Activated CD4-positive, alpha-beta T cell treated with anti-CD3 and anti-CD28 coated beads for 4 hours (primary cell): Measurements from ENCODE around the gene ALMS1.
"Not testable (repeated sequence)": the region's sequence is repeated elsewhere in the genome, so short reads cannot be mapped to it uniquely, and the experiment has no call there.

Experiments
- DNase-seq, 2 donors: peaks; one replicate each; pipeline ENCODE4 v3.0.0-alpha.2; 2020

Gene ALMS1

DNA sequence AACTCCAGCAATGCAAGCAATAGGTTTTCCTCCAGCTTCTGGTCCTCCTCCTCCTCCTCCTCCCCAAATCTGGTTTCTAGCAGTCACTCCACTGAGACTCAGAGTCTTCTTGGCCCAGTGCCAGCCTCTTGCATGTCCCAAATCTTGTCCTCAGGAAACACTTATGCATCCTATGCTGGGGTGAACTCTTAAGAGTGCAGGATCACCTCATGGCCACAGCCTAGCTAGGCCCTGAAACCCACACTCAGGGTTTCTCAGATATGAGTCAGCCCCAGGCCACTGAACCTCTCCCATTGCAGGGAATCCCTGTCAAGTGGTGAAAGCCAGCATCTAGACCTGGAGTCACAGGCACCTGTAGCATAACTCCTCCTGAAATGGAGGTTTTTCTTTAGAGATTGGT is 238.4 kb downstream of the ALMS1 start:
- not testable (repeated sequence) for DNase-seq

DNA sequence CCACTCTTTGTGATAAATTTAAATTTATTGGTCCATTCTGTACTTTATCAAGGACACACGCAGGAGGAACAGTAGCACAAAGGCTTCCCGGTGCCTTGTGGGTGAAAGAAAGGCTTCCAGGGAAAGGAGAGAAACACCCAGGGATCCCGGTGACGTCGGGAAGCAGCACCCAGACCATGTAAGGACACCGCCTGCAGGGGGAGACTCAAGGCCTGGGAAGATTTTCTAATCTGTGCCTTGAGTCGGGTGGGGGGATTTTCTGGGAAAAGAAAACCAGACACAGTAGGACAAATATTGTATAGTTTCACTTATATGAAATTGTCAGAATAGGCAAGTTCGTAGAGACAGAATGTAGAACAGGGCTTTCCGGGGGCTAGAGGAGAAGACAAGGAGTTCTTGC is 239.0 kb downstream of the ALMS1 start:
- DNase-seq, result not testable (repeated sequence)

DNA sequence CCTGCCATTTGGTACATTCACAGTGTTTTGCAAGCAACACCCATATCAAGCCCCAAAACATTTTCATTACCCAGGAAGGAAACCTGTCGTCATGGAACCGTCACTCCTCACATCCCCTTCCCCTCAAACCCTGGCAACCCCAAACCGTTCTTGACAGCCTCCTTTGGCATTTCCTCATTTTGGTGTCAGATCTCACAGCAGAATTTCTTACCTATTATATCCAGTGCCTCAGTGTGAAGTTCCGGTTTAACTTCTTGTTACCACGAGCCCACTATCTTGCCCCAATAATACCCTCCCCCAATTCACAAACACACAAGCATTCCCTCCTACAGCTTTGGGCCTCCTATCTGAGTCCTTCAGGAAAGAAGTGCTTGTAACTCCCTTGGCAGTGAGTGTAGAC is 240.6 kb downstream of the ALMS1 start:
- not testable (repeated sequence) for DNase-seq

DNA sequence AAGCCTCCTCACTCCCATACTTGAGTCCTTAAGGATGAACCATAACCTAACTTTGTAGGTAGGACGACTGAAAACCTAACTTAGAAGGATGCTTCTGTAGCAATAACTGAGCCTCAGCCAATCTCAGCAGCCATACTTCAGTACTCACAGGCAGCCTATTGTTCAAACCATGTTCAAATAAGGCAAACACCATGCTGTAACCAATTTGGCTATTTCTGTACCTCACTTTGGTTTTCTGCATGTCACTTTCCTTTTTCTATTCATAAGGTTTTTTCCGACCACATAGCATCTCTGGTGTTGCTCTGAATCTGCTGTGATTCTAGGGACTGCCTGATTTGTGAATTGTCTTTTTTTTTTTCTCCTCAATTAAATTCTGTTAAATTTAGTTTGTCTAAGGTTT is 242.9 kb downstream of the ALMS1 start:
- DNase-seq, result not testable (repeated sequence)

DNA sequence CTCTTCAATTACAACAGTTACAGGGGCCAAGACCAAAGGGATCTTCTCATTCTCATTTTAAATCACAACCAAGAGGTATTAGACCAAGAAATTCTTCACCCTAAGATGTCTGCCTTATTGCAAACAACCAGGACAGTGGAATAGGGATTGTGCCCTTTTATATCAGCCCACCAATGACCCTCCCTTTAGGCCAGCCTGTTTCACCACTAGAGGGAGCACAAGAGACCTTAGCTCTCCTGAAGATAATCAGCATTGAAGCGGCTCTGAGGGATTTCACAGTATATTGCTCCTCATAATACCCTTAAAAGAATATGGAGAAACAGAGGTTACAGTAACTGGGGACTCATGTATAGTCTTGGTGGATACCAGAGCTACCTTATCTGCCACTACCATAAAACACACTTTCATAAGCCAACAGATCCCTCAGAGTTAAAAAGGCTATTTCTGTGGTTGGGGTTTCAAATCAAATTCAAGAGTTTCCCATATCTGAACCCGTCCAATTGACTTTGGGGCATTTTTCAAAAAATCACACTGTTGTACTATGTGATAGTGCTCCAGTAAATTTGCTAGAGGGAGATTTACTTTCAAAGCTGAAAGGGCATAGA is 245.1 kb downstream of the ALMS1 start:
- DNase-seq, result not testable (repeated sequence)

DNA sequence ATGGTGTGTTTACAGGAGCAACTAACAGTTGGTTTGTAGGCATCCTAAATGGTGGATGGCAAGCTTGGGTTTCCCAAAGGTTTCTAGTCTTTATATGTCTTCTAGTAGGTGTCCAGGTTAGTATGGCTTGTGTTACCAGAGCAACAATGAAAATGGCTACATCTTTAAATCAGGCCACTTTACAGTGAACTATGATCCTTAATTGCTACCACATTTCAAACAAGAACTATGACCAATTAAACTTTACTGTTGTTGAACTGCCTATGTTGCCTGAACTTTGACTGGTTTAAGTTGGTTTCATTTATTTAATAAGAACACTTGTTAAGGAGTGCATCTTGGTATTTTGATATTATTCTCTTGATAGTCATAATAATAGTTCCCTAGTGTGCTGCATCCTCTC is 251.3 kb downstream of the ALMS1 start:
- DNase-seq, result not testable (repeated sequence)

DNA sequence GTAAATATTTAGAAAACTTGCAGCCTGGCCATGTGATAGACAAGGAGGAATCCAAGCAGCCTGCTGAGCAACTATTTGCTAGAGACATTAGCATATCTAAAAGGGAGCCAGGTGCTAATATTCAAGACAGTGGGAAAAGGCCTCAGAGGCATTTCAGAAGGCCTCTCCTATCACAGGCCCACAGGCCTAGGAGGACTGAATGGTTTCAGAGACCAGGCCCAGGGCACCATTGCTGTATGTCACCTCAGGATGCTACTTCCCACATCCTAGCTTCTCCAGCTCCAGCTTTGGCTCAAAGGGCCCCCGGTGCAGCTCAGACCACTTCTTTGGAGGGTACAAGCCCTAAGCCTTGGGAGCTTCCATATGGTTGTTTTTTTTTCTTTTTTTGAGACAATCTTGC is 252.8 kb downstream of the ALMS1 start:
- no peak for DNase-seq

DNA sequence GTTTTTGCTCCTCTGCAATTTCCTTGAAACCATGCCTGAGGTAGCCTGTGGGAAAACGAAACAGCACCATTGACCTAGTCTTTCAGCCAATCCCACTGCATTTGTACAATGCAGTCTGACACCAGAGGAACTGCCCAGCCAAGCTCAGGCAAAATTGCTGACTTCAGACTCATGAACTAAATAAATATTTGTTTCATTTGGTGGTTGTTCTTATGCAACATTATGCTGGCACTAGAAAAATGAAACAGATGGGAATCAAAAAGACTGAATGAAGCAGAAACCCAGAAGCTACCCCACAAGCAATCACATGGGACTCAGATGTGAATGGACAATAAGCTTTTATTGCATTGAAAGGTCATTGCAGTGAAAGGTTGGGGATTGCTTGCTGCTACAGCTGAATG is 254.9 kb downstream of the ALMS1 start:
- DNase-seq, result no peak

DNA sequence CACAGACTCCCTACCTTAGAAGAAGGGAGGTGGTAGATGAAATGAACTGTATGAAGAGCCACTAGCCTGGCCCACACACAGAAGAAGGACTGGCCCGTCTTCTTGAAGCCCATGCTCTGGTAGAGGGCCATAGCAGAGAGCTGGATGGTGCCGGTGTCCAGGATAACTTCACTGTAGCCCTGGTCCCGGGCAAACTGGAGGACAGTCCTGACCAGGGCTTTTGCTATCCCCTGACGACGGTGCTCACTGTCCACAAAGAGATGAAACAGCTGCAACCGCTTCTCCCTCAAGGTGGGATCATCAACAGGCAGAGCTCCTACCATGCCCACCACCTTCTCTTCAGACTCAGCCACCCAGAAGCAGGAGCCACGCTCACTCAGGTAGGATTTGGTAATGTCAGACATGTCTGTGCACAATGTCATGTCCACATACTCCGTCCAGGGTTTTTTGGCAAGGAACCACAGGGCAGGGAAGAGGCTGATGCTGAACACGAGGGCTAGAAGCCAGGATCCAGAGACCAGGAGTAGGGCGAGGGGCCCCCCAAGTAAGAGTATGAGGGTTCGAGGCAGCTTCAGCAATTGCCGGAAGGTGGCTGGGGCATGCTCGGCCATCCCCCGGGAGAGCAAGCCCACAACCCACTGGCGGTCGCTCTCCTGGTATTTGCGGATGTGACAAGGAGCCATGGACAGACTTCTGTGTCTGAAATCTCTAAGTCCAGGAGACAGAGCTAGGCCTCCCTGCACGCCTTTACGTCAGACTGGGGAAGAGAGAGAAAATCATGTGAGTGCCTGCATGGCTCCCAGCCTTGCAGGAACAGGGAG is 255.5 kb downstream of the ALMS1 start:
- no peak for DNase-seq

DNA sequence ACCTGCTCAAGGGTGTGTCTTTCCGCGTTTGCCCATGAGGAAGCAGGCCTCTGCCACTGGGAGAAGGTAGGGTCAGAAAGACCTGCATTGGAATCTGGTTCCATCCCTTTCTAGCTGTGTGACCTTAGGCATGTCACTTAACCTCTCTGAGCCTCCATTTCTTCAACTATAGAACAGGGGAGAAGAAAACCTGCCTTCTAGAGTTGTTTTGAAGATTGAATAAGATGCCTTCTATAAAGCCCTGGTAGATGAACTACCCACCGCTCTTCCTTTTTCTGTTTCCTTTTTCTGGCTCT is 256.1 kb downstream of the ALMS1 start:
- DNase-seq, result no peak

DNA sequence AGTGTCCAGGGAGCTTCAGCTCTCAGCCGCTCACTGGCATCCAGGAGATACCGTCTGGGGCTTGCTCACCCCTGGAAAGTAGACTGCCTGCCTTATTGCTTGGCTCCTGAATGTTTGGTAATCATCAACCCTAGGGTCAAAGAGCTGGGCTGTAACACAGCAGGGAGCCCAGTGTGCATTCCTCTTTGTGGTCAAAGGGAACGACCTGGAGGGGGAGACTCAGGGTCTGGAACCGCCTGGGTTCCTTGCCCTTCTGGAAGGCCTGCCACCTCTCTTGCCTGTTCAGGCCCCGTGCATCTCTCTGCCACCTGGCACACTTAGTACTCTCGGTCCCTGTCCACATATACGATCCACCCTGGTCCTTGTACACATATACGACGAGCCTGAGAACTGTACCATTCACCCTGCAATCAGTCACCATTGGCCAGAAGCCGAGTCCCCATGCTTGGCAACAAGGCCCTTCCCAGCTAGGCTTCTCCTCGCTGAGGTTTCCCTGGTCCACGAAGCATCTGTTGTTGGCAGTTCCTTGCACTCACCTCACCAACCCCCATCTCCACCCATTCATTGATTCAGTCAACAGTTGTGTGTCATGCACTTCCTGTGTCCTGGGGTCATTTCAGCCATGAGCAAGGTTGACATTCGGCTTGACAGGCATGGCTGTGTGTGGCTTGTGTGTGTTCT is 256.8 kb downstream of the ALMS1 start, which contains the start of gene NAT8:
TSS of gene NAT8 (minus strand) at position 85 of the 681 bp plus-strand sequence. CDS start 794 bp downstream, outside the sequence.
- DNase-seq, result no peak

DNA sequence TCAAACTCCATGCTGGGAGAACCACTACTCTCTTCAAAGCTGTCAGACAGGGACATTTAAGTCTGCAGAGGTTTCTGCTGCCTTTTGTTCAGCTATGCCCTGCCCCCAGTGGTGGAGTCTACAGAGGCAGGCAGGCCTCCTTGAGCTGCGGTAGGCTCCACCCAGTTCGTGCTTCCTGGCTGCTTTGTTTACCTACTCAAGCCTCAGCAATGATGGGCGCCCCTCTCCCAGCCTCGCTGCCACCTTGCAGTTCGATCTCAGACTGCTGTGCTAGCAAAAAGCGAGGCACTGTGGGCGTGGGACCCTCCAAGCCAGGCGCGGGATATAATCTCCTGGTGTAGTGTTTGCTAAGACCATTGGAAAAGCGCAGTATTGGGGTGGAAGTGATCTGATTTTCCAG is 262.1 kb downstream of the ALMS1 start:
- DNase-seq, result not testable (repeated sequence)

DNA sequence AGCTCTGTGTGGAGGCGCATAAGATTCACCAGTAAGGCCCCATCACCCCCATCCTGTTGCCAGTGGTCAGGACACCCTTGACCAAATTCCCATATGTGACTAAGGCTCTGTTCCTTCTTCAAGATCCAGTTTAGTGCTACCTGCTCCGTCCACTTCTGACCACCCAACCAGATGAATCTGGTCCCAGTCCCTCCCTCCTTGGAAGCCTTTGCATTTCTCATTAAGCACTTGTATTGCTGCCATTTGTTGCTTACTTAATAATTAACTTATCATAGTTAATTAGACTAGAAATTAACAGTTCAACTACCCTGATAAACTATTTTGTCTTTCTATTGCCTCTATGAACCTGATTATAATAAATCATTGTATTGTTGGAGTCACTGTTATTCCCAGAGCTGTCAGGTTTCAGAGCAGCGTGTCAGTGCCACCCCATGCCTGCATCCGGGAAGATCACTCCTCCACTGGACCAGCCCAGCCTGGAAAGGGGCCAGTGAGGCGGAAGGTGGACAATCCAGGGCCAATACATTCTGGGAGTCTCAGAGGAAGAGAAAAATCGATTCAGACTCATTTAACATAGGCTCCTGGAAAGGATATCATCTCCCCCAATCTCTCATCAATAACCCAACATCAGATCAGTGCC is 266.1 kb downstream of the ALMS1 start:
- DNase-seq, result no peak

DNA sequence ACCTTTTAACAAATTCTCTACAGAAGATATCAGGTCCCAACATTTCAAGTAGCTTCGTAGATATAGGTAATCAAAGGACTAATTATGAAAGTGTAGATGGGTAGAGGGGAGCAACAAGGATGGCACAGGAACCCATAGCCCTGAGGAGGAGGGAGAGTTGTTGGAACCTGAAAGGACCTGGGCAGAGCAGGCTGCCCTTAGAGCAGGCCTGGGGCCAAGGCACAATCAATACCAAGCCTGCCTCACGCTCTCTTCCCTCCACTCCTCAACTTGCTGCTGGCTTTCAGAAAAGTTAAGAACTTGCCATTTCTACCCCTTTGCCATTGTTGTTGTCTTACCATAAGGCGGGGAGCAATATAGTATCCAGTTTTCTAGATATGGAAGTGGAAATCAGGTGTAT is 266.7 kb downstream of the ALMS1 start:
- DNase-seq, result no peak

DNA sequence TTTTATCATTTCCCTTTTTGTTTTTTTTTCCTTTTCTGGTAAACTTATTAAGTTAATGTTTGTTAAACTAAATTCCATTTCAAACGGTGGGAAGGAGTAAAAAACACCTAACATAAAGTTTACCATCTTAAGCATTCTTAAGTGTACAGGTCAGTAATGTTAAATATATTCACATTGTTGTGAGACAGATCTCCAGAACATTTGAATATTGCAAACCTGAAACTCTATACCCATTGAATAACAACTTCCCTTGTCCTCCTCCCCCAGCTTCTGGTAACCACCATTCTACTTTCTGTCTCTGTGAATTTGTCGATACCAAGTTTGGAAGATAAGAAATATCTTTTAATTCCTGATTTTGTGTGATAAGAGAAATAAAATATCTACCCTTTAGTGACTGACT is 268.5 kb downstream of the ALMS1 start:
- no peak for DNase-seq
